Karpas-422 (cell line): Measurements from ENCODE around the gene NIPAL1. TPM values are rescaled to one million over a fixed set of nuclear protein-coding genes. Genes with fewer than 3 reads are reported as not detected.
"Not testable (repeated sequence)": the region's sequence is repeated elsewhere in the genome, so short reads cannot be mapped to it uniquely, and the experiment has no call there.

ENCODE experiments used
- DNase-seq: peaks from one replicate; pipeline ENCODE4 v3.0.0-alpha.2; 2015
- H2AFZ ChIP-seq: fragments of 200-600 bp; sonication (generic); 2 replicates; pipeline ENCODE4 v1.6.1; 2014; ENCODE audit warnings: antibody characterized with exemption, low read length, mixed read lengths
- H3K27ac ChIP-seq: fragments of 200-600 bp; sonication (generic); 2 replicates; pipeline ENCODE4 v1.5.1; 2014; ENCODE audit warnings: mild to moderate bottlenecking, low read length, moderate library complexity
- H3K27me3 ChIP-seq: fragments of 200-600 bp; sonication (generic); 2 replicates; pipeline ENCODE4 v1.6.1; 2014; ENCODE audit warnings: low read length, mixed read lengths
- H3K36me3 ChIP-seq: fragments of 200-600 bp; sonication (generic); 2 replicates; pipeline ENCODE4 v1.6.1; 2014; ENCODE audit warnings: low read length, mixed read lengths; ENCODE audit not compliant: insufficient read depth
- H3K4me1 ChIP-seq: fragments of 200-600 bp; sonication (generic); 2 replicates; pipeline ENCODE4 v1.6.1; 2014; ENCODE audit warnings: mild to moderate bottlenecking, low read length, mixed read lengths
- H3K4me2 ChIP-seq: fragments of 200-600 bp; sonication (generic); 2 replicates; pipeline ENCODE4 v1.6.1; 2014; ENCODE audit warnings: low read length, low read depth, mild to moderate bottlenecking; ENCODE audit not compliant: poor library complexity, severe bottlenecking
- H3K4me3 ChIP-seq: fragments of 200-600 bp; sonication (generic); 2 replicates; pipeline ENCODE4 v1.5.1; 2014; ENCODE audit warnings: mild to moderate bottlenecking, antibody characterized with exemption, low read length, mixed read lengths
- H3K79me2 ChIP-seq: fragments of 200-600 bp; sonication (generic); 2 replicates; pipeline ENCODE4 v1.6.1; 2014; ENCODE audit warnings: mild to moderate bottlenecking, low read length, mixed read lengths
- H3K9ac ChIP-seq: fragments of 200-600 bp; sonication (generic); 2 replicates; pipeline ENCODE4 v1.6.0; 2014; ENCODE audit warnings: low read length
- H3K9me2 ChIP-seq: fragments of 200-600 bp; sonication (generic), shearing (Covaris generic); replicated peaks from 2 replicates; pipeline ENCODE4 v1.6.0; 2014; ENCODE audit warnings: mild to moderate bottlenecking, low read length, moderate library complexity; ENCODE audit not compliant: insufficient read depth
- H3K9me3 ChIP-seq: fragments of 300-700, 200-600 bp; sonication (generic); 2 replicates; pipeline ENCODE4 v1.6.1; 2014; ENCODE audit warnings: low read length, mixed read lengths
- H4K20me1 ChIP-seq: fragments of 200-600 bp; sonication (generic); 2 replicates; pipeline ENCODE4 v1.6.1; 2014; ENCODE audit warnings: mild to moderate bottlenecking, antibody characterized with exemption, low read length, low read depth; ENCODE audit not compliant: insufficient read depth
- total RNA-seq: library from RNA; depleted of rRNA; stranded (reverse); fragments of >200 nt; shearing (Covaris generic); gene quantifications from 2 replicates; pipeline ENCODE4 v1.2.3, GENCODE V29; 2014; ENCODE audit warnings: low replicate concordance

Gene NIPAL1
- total RNA-seq, 1 experiment from 2014 or later: 0.89 TPM

DNA sequence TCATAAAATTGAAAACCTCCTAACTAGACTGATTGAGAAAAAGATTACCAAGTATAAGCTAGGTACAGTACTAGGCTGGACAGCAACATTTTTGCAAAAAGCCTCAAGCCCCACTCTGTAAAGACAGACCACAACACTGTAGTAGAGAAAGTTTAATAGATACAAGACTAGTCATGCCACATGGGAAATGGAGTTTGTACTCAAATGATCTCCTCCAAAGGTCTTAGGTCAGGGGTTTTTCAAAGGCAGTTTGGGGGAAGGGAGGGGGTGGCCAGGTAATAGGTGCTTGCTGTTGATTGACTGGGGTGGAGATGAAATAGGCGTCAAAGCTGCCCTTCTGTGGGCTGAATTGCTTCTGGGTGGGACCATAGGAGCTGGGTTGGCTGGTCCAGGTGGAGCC, 14.3 kb upstream of the NIPAL1 start:
- Histone ChIP-seq H3K4me2 (no peak overlapping the region), H4K20me1 (no peaks in the 10 kb centered on the region), H3K4me1 (no peaks in the 10 kb centered on the region), H3K9me2 (no peaks in the 10 kb centered on the region), H3K27me3 (no peaks in the 10 kb centered on the region), H3K36me3 (no peaks in the 10 kb centered on the region), H3K9me3 (peaks cover 6% of the 10 kb centered on the region; the same call in 1 of the 2 replicates), H3K9ac (no peak overlapping the region), H3K4me3 (no peak overlapping the region), H3K27ac (no peak overlapping the region), H2AFZ (no peak overlapping the region), H3K79me2 (no peaks in the 10 kb centered on the region)
- DNase-seq: no peak

DNA sequence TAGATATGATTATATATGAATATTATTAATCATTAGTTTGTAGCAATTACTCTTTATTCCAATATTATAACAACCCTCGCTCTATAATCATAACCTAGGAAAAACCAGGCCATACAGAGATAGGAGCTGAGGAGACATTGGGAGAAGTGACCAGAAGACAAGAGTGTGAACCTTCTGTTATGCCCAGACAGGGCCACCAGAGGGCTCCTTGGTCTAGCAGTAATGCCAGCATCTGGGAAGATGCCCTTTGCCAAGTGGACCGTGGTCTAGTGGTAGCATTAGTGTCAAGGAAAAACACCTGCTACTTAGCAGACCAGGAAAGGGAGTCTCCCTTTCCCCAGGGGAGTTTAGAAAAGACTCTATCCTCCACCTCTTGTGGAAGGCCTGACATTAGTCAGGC, 13.0 kb upstream of the NIPAL1 start:
- not testable (repeated sequence) for H3K9me2 ChIP-seq, H3K9ac ChIP-seq, H3K4me1 ChIP-seq, H3K9me3 ChIP-seq, H4K20me1 ChIP-seq, H2AFZ ChIP-seq, H3K79me2 ChIP-seq, H3K27ac ChIP-seq, H3K27me3 ChIP-seq, H3K4me3 ChIP-seq, H3K36me3 ChIP-seq, H3K4me2 ChIP-seq
- DNase-seq: peak; percentile 61

DNA sequence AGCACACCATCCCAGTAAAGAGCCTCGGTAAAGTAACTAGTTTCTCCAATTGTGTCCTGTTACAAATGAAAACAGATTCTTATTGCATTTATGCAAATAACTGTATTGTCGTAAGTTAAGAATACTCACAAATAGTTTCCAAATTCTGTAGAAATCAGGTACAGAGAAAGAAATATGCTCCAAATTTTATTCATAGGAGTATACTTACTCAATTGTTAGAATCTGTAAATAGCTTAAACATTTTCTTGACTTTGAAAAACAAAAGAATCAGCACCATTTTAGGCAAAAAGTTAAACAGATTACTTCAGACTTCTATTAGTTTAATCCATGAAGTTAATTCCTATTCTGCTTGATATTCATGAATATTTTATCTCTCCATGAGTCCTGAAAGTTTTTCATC, 10.8 kb upstream of the NIPAL1 start:
- H3K79me2 ChIP-seq: no peaks in the 10 kb centered on the region
- H3K9ac ChIP-seq: no peak overlapping the region
- H3K4me1 ChIP-seq: no peaks in the 10 kb centered on the region
- no peak for DNase-seq
- H3K27ac ChIP-seq: no peak overlapping the region
- H2AFZ ChIP-seq: no peak overlapping the region
- H3K27me3 ChIP-seq: no peaks in the 10 kb centered on the region
- H3K9me3 ChIP-seq: peaks cover 10% of the 10 kb centered on the region; the same call in 1 of the 2 replicates
- H4K20me1 ChIP-seq: no peaks in the 10 kb centered on the region
- no peaks in the 10 kb centered on the region for H3K36me3 ChIP-seq
- no peak overlapping the region for H3K4me2 ChIP-seq
- no peaks in the 10 kb centered on the region for H3K9me2 ChIP-seq
- H3K4me3 ChIP-seq: no peak overlapping the region

DNA sequence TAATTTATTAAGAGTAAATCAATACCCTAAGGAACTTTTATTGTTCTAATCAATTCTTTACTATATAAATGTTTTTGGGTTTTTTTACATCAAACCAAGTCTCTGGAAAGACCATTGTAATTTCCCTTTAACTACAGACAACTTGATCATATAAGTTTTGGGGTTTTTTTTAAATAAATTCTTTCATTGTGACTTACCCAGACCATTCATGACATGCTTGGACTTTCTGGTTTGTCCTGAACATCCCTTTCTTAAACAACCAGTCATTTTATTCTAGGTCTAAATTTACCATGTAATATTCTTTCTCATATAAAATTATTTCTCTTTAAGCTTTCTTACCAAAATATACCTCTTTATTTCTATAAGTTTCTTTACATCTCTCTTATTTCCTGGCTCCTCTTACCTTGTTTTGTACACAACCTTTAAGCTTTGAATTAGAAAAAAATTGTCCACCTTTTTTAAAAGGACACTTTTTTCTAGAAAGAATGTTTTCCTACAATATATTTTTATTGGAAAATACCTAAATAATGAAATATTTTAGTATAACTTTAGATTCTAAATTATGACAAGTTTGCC, 8.5 kb upstream of the NIPAL1 start:
- Histone ChIP-seq H3K9ac (no peak overlapping the region), H3K4me2 (no peak overlapping the region), H3K9me2 (no peaks in the 10 kb centered on the region), H4K20me1 (no peaks in the 10 kb centered on the region), H3K9me3 (peaks cover 10% of the 10 kb centered on the region; the same call in 1 of the 2 replicates), H3K4me1 (no peaks in the 10 kb centered on the region), H2AFZ (no peak overlapping the region), H3K27ac (no peak overlapping the region), H3K36me3 (no peaks in the 10 kb centered on the region), H3K4me3 (no peak overlapping the region), H3K79me2 (no peaks in the 10 kb centered on the region), H3K27me3 (no peaks in the 10 kb centered on the region)
- DNase-seq: no peak

DNA sequence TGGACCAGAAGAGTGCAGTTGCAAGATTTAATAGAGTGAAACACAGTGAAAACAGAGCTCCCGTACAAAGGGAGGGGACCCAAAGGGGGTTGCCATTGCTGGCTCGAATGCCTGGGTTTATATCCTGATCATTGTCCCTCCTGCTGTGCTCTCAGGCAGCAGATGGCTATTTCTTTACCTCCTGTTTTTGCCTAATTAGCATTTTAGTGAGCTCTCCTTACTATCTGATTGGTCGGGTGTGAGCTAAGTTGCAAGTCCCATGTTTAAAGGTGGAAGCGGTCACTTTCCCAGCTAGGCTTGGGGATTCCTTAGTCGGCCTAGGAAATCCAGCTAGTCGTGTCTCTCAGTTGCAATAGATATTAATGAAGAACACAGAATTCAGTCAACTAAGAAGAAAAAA, 5.7 kb upstream of the NIPAL1 start:
- not testable (repeated sequence) for H3K9me2 ChIP-seq, H3K79me2 ChIP-seq, H2AFZ ChIP-seq, H4K20me1 ChIP-seq, H3K4me3 ChIP-seq, H3K9me3 ChIP-seq, H3K36me3 ChIP-seq, H3K4me1 ChIP-seq, H3K9ac ChIP-seq, H3K4me2 ChIP-seq, DNase-seq, H3K27me3 ChIP-seq, H3K27ac ChIP-seq

DNA sequence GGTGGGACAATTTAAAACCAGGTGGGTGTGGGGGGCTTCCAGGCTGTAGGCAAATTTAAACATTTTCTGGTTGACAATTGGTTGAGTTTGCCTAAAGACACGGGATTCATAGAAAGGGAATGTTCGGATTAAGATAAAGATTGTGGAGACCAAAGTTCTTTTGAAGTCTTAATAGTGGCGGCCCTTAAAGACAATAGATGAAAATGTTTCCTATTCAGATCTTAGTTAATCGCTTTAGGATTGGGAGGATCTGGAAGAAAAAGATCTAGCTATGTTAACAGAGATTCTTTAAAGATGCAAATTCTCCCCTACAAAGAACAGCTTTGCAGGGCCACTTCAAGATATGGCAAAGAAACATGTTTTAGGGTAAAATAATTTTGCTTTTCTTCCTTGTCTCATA, 4.8 kb upstream of the NIPAL1 start:
- Histone ChIP-seq H3K4me1 (peaks cover 7% of the 10 kb centered on the region), H3K36me3 (no peaks in the 10 kb centered on the region), H3K9me2 (no peaks in the 10 kb centered on the region), H3K79me2 (no peaks in the 10 kb centered on the region), H3K4me3 (no peak overlapping the region), H3K27me3 (no peaks in the 10 kb centered on the region), H2AFZ (no peak overlapping the region), H4K20me1 (no peaks in the 10 kb centered on the region), H3K27ac (no peak overlapping the region), H3K4me2 (no peak overlapping the region), H3K9ac (no peak overlapping the region), H3K9me3 (peaks cover 4% of the 10 kb centered on the region; the same call in 1 of the 2 replicates)
- DNase-seq: no peak

DNA sequence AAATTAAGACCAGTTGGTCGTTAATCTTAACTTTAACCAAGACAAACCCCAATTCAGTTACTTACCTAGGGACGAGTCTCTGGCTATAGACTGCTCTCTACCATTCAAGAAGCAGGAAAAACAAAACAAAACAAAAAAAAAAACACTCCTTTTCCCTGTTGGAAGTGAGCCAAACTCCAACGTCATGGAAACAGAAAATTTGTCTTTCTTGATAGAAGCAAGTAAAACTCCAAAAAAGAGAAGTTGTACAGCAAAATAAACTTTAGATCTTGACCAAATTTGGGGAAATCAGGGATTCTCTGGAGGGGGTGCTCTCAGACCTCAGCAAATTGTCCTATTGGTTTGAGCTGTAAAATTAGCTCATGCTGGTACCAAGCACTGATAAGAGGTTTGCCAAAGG, 3.7 kb upstream of the NIPAL1 start:
- H3K9me3 ChIP-seq: peaks cover under 1% of the 10 kb centered on the region; the same call in 1 of the 2 replicates
- no peaks in the 10 kb centered on the region for H3K27me3 ChIP-seq
- H3K4me3 ChIP-seq: no peak overlapping the region
- H3K36me3 ChIP-seq: no peaks in the 10 kb centered on the region
- no peaks in the 10 kb centered on the region for H3K79me2 ChIP-seq
- DNase-seq: no peak
- no peaks in the 10 kb centered on the region for H4K20me1 ChIP-seq
- no peak overlapping the region for H3K9ac ChIP-seq
- no peak overlapping the region for H3K4me2 ChIP-seq
- H3K4me1 ChIP-seq: peaks cover 15% of the 10 kb centered on the region
- H3K27ac ChIP-seq: no peak overlapping the region
- no peak overlapping the region for H2AFZ ChIP-seq
- H3K9me2 ChIP-seq: no peaks in the 10 kb centered on the region

DNA sequence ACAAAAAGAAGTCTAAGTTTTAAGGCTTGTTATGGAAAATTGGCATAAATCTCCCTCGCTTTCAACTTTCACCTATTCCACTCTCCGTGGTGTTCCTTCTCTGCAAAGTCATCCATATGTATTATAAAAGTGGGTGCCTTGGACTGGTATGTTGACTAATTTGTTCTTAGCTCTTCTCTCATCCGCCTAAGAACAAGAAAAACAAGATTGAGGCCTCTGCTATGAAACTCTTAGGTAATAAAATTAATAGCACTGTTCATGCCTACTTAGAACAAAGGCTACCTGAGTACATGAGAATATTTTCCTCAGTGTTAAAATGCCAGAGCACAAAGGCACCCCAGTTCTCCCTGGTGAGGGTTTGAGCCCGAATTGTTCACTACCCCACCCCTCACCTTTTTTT, 1.4 kb upstream of the NIPAL1 start:
- Histone ChIP-seq H3K36me3 (no peaks in the 10 kb centered on the region), H3K9ac (no peak overlapping the region), H3K4me2 (no peak overlapping the region), H3K27ac (no peak overlapping the region), H4K20me1 (no peaks in the 10 kb centered on the region), H3K4me1 (peaks cover 15% of the 10 kb centered on the region), H3K9me3 (no peaks in the 10 kb centered on the region), H3K9me2 (no peaks in the 10 kb centered on the region), H3K79me2 (no peaks in the 10 kb centered on the region), H2AFZ (no peak overlapping the region), H3K27me3 (no peaks in the 10 kb centered on the region), H3K4me3 (no peak overlapping the region)
- DNase-seq: no peak

DNA sequence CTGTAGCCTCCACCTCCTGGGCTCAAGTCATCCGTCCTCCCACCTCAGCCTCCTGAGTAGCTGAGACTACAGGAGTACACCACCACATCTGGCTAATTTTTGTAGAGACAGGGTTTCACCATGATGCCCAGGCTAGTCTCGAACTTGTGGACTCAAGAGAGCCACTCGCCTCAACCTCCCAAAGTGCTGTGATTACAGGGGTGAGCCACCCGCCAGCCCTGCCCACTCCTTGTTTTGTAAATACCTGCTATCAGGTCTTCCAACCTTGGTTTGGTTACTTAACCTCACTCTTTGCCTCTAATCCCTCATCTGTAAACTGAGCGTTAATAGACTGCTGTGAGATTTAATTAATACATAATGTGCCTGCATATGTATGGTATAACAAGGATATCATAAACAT, 894 bp upstream of the NIPAL1 start:
- H3K27ac ChIP-seq: no peak overlapping the region
- H3K4me1 ChIP-seq: peaks cover 19% of the 10 kb centered on the region
- H2AFZ ChIP-seq: no peak overlapping the region
- H3K9ac ChIP-seq: no peak overlapping the region
- no peaks in the 10 kb centered on the region for H3K27me3 ChIP-seq
- no peaks in the 10 kb centered on the region for H4K20me1 ChIP-seq
- H3K4me3 ChIP-seq: no peak overlapping the region
- no peaks in the 10 kb centered on the region for H3K36me3 ChIP-seq
- H3K4me2 ChIP-seq: peak overlapping the region; percentile 78
- no peak for DNase-seq
- H3K9me2 ChIP-seq: no peaks in the 10 kb centered on the region
- H3K79me2 ChIP-seq: no peaks in the 10 kb centered on the region
- no peaks in the 10 kb centered on the region for H3K9me3 ChIP-seq
